ENCODE data around the gene PRKCQ.

DNA sequence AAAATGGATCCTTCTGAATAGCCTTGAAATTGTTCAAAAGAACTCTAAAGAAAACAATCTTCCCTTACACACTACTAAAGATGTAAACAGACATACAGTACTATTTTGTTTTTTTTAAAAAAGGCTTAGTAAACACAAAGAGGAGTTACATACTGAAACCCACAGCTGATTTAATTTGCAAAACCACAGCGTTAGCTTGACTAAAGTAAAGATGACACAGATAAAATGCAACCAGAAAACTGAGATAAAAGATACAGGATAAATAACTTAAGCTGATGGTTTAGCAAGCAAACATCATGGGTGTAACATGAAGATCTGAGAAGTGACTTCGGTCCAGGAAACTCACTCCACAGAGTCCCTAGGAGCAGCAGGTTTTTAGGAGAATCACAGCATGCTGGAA lies 21.8 kb downstream of the PRKCQ start:
- TF ChIP-seq CTCF (IDR thresholded peaks at IDR 0.05; ENCODE audit: low read depth, low read length), result no peak
- TF ChIP-seq POLR2A (IDR thresholded peaks at IDR 0.05; ENCODE audit: extremely low read depth, insufficient read length), result no peak
